GM20431 (cell line): ENCODE results near the gene KIF14.

ENCODE experiments used
- in situ Hi-C: fragments of 300-500 bp; cut with MseI, MboI; formaldehyde crosslinking; loops from one replicate; pipeline ENCODE4 v1.15.0; 2020; ENCODE audit warnings: low sequenced_read_pairs; ENCODE audit not compliant: unreplicated experiment

Gene KIF14, protein sequence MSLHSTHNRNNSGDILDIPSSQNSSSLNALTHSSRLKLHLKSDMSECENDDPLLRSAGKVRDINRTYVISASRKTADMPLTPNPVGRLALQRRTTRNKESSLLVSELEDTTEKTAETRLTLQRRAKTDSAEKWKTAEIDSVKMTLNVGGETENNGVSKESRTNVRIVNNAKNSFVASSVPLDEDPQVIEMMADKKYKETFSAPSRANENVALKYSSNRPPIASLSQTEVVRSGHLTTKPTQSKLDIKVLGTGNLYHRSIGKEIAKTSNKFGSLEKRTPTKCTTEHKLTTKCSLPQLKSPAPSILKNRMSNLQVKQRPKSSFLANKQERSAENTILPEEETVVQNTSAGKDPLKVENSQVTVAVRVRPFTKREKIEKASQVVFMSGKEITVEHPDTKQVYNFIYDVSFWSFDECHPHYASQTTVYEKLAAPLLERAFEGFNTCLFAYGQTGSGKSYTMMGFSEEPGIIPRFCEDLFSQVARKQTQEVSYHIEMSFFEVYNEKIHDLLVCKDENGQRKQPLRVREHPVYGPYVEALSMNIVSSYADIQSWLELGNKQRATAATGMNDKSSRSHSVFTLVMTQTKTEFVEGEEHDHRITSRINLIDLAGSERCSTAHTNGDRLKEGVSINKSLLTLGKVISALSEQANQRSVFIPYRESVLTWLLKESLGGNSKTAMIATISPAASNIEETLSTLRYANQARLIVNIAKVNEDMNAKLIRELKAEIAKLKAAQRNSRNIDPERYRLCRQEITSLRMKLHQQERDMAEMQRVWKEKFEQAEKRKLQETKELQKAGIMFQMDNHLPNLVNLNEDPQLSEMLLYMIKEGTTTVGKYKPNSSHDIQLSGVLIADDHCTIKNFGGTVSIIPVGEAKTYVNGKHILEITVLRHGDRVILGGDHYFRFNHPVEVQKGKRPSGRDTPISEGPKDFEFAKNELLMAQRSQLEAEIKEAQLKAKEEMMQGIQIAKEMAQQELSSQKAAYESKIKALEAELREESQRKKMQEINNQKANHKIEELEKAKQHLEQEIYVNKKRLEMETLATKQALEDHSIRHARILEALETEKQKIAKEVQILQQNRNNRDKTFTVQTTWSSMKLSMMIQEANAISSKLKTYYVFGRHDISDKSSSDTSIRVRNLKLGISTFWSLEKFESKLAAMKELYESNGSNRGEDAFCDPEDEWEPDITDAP (N-terminal part only)

DNA sequence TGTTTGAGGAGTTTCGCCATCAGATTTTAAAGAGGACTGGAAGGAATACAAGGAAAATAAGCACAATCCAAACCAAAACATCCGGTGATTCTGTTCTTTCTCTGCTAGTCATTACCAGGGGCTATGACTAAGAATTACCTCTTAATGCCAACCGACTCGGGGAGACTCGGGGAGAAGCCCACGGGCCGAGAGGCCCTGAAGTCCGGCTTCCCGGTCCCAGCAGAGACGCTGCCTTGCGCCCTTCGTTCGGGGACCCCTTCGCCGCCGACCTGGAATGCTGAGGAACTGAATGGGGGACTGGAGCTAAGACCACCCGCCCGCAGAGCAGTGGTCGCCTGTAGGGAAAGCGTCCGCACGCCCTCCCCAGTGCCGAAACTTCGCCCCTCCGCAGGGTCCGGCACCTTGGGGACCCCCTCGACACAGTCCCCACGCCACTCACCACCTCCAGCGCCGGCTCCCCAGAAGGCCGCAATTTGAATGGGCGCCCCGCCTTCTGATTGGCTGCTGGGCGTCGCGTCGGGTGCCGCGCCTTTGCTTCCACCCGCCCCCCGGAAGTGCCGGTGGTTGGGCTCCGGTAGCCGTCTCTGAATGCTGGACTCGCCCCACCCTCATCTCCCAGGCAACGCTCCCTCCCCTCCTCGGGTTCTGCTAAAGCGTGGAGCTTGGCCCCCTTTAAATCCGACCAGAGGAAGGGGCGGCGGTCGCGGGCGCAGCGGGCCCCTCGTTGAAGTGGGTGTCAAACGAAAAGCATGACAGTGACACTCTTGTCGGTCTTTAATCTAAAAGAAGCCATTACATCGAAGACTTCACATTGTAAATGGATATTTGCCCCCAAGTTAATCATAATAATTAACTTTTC, at the start of gene KIF14:
Gene KIF14 (minus strand): TSS at position 479 of the 859 bp plus-strand sequence. CDS start 2,028 bp downstream, outside the sequence.
- in situ Hi-C loops: loop anchor here (25.0 kb wide), 1 partner anchor 192 kb away; no protein-coding TSS in a partner anchor

DNA sequence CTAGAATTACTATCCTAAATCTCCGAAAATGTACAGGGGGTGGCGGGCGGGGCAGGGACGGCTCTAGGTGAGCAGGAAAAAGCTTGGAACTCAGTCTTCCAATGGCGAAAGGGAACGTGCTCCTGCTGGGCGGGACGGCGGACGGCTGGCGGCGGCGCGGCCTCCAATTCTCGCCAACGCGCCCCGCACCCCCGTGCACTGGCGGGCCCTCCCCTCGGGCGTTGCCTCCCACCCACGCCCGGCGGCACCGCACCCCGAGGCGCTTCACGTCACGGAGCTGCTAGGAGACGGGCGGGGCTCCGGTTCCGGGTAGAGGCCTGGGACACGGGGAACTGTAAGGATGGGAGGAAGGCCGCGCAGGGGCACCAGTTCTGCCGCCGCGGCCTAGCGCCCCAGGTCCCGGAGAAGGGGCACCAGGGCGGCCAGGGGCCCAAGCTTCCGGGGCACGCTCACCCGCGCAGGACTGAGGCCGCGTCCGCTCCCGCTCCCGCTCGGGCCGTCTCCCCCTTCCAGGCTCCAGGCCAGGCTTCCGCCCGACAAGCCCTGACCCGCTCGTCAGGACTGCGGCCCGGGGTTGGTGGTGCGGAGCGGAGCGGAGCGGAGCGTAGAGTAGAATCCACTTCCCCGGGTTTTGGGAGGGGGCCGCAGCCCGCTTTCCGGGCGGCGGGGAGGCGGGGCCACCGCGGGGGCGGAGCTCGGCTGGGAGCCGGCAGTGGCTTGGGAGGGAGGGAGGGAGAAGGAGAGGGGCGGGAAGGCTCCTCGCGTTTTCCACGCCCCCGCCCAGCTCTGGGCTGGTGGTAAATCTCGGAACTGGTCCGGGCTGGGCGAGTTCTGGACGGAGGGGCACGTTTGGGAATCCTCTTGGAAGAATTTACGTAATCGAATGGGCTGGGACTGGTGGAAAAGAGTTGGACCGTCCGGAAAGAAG, 49.0 kb upstream of the KIF14 start, which contains the start of gene DDX59:
Gene DDX59 (minus strand): TSS at position 594 of the 928 bp plus-strand sequence. CDS start 3,167 bp downstream, outside the sequence.
- in situ Hi-C loops: no loop called here

DNA sequence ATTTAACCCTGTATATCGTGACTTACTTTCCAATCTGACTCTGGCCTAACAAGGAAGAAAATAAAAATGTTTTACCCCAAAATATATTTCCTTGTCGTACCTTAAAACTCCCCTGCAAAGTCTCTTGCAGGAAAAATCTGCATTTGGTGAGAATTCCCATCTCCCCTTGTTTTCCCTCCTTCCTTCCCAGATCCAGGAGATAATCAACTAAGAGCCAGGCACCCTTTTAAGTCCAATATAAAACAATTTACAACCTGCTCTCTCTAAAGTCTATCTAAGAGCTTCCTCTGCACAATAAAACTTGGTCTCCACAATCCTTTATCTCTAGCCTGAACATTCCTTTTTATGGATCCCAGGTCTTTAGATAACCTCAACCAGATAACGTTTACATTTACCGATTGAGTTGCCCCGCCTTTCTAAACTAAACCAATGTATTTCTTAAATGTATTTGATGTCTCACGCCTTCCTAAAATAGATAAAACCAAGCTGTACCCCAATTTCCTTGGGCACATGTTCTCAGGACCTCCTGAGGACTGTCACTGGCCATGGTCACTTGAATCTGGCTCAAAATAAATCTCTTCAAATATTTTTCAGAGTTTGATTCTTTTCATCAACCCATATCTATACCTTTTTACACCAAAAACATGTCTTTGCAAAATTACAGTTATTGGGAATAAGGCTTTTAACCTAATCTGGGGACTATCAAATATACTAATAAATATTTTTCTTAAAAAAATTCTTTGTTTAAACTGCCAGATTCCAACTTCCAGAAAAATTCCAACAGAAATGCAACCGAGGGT, 48.2 kb upstream of the KIF14 start:
- in situ Hi-C loops: no loop called here

DNA sequence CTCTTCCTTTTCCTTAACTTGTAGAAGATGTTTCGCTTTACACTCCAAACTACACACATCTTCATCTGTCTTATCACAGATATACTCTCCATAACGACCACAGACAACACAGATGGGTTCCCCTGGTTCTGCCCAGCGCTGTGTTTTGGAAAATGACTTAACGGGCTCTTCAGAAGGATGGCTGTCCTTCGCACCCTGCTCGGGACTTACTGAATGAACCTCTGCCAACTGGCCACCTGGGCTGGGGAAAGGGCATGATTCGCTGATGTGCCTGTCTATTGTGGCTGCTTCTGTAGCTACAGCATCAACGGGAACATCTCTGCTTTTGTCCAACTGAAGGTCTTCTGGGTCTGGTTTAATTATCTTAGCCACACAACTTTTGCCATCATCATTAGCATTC, 45.8 kb upstream of the KIF14 start:
- in situ Hi-C loops: no loop called here

DNA sequence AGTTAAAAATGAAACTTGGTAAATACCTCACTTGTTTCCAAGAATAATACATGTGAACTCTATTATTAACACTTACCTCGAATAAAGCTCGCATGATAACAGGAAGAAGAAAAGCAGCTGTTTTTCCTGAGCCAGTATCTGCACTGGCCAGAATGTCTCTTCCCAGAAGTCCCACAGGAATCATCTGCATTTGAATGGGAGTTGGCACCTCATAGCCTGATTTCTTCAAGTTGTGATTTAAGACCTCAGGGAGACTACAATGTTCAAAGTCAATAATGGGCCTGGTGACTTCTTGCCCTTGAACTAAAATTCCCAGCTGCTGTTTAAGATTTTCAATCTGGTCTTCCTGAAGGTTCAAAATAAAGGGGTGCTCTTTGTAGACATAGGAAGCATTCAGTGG, 45.3 kb upstream of the KIF14 start:
- in situ Hi-C loops: no loop called here

DNA sequence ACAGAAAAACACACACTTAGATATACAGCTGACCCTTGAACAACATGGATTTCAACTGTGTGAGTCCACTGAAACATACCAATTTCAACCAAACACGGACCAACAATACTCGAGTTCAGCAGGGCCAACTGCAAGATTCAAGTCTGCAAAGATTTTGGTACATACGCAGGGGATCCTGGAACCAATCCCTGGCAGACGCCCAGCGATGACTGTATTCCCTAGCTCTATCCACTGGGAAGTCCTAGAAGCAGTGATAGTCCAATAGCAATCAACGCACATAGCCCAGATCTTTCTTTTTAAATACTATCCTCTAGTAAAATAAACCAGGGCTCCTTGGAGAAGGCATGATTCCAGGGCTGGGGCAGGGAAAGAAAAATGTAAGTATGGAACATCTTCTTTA, 40.2 kb upstream of the KIF14 start:
- in situ Hi-C loops: no loop called here

DNA sequence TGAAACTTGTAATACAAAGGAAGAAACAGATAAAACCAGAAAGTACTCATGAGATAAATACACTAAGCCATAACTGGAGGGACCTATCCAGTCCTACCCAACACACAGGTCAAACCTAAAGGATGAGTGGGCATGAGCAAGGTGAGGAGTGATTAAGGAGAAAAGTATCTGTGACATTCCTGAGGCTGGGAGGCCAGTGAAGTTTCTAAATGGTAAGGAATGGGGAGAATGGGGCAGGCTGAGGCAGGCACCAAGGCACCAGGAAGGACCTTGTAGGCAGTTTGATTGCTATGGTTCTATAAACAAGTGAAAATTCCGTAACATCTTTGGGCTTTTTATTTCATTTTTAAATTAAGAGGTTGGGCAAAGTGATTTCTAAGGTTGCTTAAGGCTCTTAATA, 38.7 kb upstream of the KIF14 start:
- in situ Hi-C loops: no loop called here

DNA sequence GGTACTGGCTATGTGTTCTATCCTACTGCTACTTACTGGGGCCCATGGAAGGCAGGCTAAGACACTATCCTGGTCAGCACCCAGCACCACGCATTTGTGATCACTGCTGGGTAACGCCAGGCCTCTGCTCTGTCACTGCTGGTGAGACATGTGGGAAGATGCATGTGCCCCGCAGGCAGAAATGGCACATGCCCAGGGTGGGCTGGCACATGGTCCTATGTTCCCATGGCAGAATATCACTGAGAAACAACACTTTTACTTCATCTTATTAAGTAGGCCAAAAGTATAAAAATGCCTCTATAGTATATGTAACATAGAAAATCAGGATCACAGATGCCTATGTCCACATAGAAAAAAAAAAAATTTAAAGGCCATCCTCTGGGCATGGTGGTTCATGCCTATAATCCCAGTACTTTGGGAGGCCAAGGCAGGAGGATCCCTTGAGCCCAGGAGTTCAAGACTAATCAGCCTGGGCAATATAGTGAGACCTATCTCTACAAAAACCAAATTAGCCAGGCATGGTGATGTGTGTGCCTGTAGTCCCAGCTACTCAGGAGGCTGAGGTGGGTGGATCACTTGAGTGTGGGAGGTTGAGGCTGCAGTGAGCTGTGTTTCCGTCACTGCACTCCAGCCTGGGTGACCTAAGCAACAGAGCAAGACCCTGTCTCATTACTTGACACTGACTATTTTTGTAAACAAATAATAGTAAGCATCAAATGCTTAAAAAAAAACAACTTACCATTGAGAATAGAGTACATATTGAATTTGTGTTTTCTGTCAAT, 37.7 kb upstream of the KIF14 start:
- in situ Hi-C loops: no loop called here

DNA sequence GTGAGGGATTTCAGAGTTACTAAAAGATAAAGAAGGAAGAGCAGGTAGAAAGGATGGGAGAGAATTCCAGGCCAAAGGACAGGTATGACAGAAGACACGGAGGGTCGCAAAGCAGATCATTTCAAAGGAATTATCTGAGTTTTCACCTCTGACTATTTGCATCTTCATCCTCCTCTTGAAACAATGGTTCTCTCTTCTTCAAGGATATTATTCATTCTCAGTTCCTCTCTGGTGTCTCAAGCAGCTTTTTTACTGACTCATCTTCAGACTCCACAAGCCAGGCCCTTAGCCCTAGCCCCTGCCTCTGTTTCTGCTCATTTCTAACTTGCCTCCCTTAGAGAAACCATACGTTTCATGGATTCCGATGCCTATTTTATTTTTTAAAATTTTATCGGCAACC, 34.1 kb upstream of the KIF14 start:
- in situ Hi-C loops: no loop called here

DNA sequence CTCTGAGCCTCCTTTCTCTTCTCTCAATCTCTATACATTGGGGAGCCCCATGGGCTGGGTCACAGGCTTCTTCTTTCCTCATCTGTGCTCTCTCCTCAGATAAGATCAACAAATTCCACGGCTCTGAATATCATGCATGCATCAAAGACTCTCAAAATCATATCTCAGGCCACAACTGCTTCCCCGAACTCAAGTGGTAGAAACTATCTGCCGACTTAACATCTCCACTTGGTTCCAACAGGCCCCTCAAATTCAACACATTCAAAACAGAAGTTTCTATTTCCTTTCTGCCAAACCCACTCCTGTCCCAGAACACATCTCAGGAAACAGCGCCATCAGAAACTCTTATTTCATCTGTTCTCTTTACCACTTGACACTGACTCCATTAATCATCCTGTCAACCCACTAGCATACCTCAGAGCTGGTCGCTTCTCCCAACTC, 32.5 kb upstream of the KIF14 start:
- in situ Hi-C loops: no loop called here

DNA sequence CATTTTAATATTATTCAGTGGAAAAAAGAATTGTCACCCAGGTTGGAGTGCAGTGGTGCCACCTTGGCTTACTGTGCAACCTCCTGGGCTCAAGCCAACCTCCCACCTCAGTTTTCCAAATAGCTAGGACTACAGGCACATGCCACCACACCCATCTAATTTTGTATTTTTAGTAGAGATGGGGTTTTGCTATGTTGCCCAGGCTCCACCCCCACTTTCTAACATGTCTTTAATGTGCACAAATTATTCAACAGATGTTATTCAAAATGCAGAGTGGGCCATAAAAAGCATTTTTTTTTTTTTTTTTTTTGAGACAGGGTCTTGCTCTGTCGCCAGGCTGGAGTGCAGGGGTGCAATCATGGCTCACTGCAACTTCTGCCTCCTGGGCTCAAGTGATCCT, 31.8 kb upstream of the KIF14 start:
- in situ Hi-C loops: no loop called here

DNA sequence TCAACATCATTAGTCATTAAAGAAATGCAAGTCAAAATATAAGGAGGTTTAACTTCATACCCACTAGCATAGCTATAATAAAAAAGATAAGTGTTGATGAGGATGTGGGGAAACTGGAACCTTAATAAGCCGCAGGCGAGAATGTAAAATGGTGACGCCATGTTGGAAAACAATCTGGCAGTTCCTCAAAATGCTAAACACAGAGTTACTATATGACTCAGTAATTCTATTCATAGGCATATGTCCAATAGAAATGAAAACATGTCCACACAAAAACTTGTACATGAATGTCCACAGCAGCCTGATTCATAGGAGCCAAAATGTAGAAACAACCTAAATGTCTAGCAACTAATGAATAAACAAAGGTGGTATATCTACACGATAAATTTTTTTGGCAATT, 26.0 kb upstream of the KIF14 start:
- in situ Hi-C loops: no loop called here

DNA sequence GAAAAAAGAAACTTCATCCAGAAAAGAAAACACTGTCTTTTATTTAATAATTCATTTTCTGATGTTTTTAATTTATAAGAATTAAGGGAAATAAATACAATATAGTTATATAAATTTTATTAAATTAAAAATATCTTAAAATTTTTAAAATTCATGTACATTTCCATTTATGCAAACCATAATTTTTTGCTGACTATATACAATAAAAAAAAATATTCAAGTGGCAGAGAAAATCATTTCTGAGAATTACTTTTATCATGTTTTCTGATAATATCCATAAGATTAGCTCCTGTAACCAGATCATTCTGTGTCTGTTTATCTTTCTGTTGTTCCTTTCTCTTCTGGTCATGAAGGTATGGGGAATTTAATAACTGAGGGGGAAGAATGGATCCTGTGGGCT, 23.5 kb upstream of the KIF14 start:
- in situ Hi-C loops: no loop called here

DNA sequence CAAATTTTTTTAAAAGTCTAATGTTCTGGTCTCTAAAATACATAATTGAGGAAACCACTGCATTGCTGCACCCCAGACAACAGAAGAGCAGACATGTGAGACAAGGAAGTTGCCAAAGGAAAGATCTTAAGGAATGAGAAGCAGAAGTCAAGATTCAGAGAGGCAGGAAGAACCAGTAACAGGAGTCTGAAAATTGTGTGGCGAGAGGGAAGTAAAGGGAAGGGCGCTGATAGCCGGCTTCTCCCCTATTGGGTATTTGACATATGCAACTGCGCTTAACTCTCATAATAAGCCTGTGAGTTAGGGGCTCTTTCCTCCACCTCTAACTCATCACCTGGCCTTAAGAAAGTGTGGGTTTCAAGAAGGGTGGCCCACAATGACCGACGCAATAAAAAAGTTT, 21.9 kb upstream of the KIF14 start:
- in situ Hi-C loops: no loop called here

DNA sequence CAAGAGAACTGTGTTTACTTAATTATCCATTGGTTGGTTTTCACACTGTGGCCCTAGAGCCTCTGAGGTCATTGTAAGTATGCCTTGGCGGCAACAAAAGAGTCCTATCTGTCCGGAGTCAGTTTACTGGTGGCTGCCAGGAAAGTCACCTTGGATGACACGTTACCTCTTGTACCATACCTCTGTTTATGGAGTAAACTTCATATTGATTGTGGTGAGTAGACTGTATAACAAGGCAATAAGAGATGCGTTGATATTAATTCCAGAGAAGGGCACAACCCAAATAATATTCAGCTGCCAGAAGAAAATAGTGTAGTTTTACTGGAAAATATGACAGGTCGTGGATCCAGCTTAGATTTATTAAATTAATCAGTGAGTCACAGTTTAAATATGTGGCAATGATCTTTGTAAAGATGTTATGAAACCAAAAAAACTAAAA, 20.4 kb upstream of the KIF14 start:
- in situ Hi-C loops: no loop called here

DNA sequence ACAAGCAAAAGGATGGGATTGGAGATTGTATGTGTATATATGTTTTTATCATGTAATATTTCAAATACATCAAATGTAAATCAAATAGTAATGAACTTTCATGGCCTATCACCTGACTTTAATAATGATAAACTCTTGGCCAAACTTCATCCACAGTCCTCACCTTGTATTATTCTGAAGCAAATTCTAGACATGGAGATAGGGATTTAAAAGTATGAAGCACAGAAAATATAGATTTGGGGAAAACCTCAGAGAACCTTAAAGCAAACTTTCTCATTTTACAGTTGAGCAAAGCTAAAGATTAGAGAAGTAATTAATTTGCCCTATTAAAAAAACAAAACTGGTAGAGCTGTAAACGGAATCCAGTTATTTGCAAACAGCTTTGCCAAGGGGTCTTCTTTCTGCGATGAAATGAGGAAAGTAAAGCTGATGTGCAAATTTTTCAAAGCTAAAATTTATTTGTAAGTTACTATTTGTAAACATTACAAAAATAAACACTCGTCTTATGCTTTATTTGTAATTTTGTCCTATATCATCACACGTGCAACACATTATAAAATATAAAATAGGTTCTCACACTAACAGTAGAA, 19.9 kb upstream of the KIF14 start:
- in situ Hi-C loops: no loop called here
